Endodermal cell (in vitro differentiated cells): ENCODE data around the gene FEN1. TPM values are rescaled to one million over a fixed set of nuclear protein-coding genes. Genes with fewer than 3 reads are reported as not detected.

Source experiments
- DNase-seq: peaks from one replicate; pipeline ENCODE4 v3.0.0-alpha.2; 2017
- H3K27ac ChIP-seq: 2 replicates; pipeline ENCODE4 v1.5.1; 2013; ENCODE audit warnings: mild to moderate bottlenecking, low read depth, low read length, moderate library complexity
- H3K27me3 ChIP-seq: 2 replicates; pipeline ENCODE4 v1.6.1; 2013; ENCODE audit warnings: mild to moderate bottlenecking, low read length, moderate library complexity; ENCODE audit not compliant: insufficient read depth, control insufficient read depth, poor library complexity, severe bottlenecking
- H3K36me3 ChIP-seq: 2 replicates; pipeline ENCODE4 v1.7.0; 2013; ENCODE audit warnings: mild to moderate bottlenecking, low read length, moderate library complexity; ENCODE audit not compliant: control insufficient read depth, insufficient read depth
- H3K4me1 ChIP-seq: one replicate; pipeline ENCODE4 v1.7.0; 2013; ENCODE audit warnings: low read length; ENCODE audit not compliant: control insufficient read depth, insufficient read depth
- H3K4me3 ChIP-seq: 2 replicates; pipeline ENCODE4 v1.5.1; 2013; ENCODE audit warnings: mild to moderate bottlenecking, low read length, moderate library complexity
- H3K9ac ChIP-seq: 2 replicates; pipeline ENCODE4 v1.6.1; 2013; ENCODE audit warnings: mild to moderate bottlenecking, low read length, moderate library complexity; ENCODE audit not compliant: poor library complexity, severe bottlenecking; ENCODE audit errors: extremely low read depth
- H3K9me3 ChIP-seq: 2 replicates; pipeline ENCODE4 v1.6.1; 2013; ENCODE audit warnings: mild to moderate bottlenecking, low read length, moderate library complexity; ENCODE audit not compliant: control insufficient read depth
- H3K27ac Mint-ChIP-seq: 2 replicates; pipeline ENCODE4 v1.8.0; 2020; ENCODE audit warnings: mixed read lengths
- H3K27me3 Mint-ChIP-seq: 2 replicates; pipeline ENCODE4 v1.8.0; 2021; ENCODE audit warnings: mild to moderate bottlenecking, mixed read lengths; ENCODE audit not compliant: insufficient read depth
- H3K36me3 Mint-ChIP-seq: 2 replicates; pipeline ENCODE4 v1.8.0; 2020; ENCODE audit warnings: low read depth, mixed read lengths
- H3K4me1 Mint-ChIP-seq: 2 replicates; pipeline ENCODE4 v1.8.0; 2020; ENCODE audit warnings: mixed read lengths
- H3K4me3 Mint-ChIP-seq: 2 replicates; pipeline ENCODE4 v1.8.0; 2020; ENCODE audit warnings: mild to moderate bottlenecking, moderate library complexity, mixed read lengths
- H3K9me3 Mint-ChIP-seq: 2 replicates; pipeline ENCODE4 v1.8.0; 2020; ENCODE audit warnings: mild to moderate bottlenecking, mixed read lengths
- CTCF ChIP-seq: fragments of 200-600 bp; sonication (generic); conservative IDR thresholded peaks from 2 replicates; pipeline ENCODE4 v1.5.0; 2021; ENCODE audit warnings: antibody characterized with exemption, mild to moderate bottlenecking
- WGBS, 2 experiments: methylation state at CpG; one replicate each; pipeline versions ENCODE4 v1.1.5 to v1.1.7; 2013; ENCODE audit warnings: missing lambda C conversion rate in 2 of 2, mixed read lengths in 1 of 2; ENCODE audit not compliant: insufficient coverage in 1 of 2, insufficient read length in 1 of 2; 5-methylcytosine and 5-hydroxymethylcytosine counted together
- total RNA-seq, 2 donors: library from RNA; stranded (reverse); fragmentation: NEBNext Ultra II Directional in 1 of 2; extraction: Animal tissue kit (Norgen Biotek cat#: 25700) in 1 of 2; gene quantifications; 2 replicates in 1 of 2; 3 replicates in 1 of 2; pipeline ENCODE4 v1.2.1, GENCODE V29; 2021

Gene FEN1
- total RNA-seq, 2 donors from 2014 or later: 66.7 to 81.8 TPM

DNA sequence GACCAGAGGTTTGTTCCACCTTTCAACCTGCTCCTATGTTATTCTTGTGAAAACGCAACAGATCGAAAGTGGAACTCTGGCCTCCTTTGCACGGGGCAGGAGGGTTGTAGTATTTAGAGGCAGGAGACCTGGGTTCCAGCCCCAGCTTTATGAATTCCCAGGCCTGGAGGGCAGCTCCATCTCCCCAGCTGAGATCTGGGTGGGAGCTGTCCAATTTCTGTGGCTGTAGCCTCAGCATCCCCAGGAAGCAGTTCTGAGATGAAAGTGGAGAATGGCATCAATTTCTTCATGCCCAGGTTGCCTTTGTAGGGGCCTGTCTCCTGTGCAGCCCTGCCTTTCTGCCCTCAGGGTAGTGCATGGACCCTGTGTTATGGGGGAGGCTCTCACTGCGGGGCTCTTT is 39.5 kb downstream of the FEN1 start:
- no peaks in the 10 kb centered on the region for H3K9me3 Mint-ChIP-seq
- Histone ChIP-seq H3K27ac (peak overlapping the region; percentile 57), H3K4me1 (peaks cover 8% of the 10 kb centered on the region), H3K27me3 (no peaks in the 10 kb centered on the region), H3K9ac (no peak overlapping the region), H3K4me3 (no peak overlapping the region), H3K36me3 (peaks cover 29% of the 10 kb centered on the region), H3K9me3 (no peaks in the 10 kb centered on the region)
- DNase-seq: no peak
- no peak overlapping the region for H3K27ac Mint-ChIP-seq
- no peak for TF ChIP-seq CTCF
- H3K27me3 Mint-ChIP-seq: no peaks in the 10 kb centered on the region
- no peak overlapping the region for H3K4me3 Mint-ChIP-seq
- 93 to 100% methylated on average over 3 to 4 of the region's 4 CpGs for WGBS, 2 experiments
- peaks cover 32% of the 10 kb centered on the region for H3K36me3 Mint-ChIP-seq
- H3K4me1 Mint-ChIP-seq: peaks cover 47% of the 10 kb centered on the region

DNA sequence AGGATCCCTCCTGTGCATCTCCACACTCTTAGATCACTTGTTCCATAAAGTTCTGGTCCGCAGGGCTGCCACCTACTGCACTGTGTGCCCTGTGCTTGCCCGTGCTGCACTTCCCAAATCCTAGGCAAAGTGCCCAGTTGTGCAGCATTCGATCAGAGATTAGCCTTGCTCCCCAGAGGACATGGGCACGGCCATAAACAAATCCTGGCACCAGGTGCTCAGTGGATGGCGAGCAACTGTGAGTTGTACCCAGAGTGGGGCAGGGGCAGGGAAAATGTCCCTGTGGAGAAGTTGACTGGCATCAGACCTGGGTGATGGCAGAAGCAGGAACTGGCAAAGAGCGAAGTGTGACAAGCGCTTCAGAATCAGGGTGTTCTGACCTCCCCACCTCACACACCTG is 40.0 kb downstream of the FEN1 start:
- no peak overlapping the region for H3K27ac Mint-ChIP-seq
- Histone ChIP-seq H3K9me3 (no peaks in the 10 kb centered on the region), H3K27me3 (no peaks in the 10 kb centered on the region), H3K4me3 (no peak overlapping the region), H3K27ac (peak overlapping the region; percentile 53), H3K36me3 (peaks cover 33% of the 10 kb centered on the region), H3K9ac (no peak overlapping the region), H3K4me1 (peaks cover 8% of the 10 kb centered on the region)
- no peaks in the 10 kb centered on the region for H3K27me3 Mint-ChIP-seq
- H3K36me3 Mint-ChIP-seq: peaks cover 32% of the 10 kb centered on the region
- DNase-seq: no peak
- WGBS, 2 experiments: 84 to 87% methylated on average over 7 of the region's 7 CpGs
- peaks cover 46% of the 10 kb centered on the region for H3K4me1 Mint-ChIP-seq
- no peak for TF ChIP-seq CTCF
- H3K9me3 Mint-ChIP-seq: no peaks in the 10 kb centered on the region
- no peak overlapping the region for H3K4me3 Mint-ChIP-seq

GRCh38 chr11:61833471-61833870 is 40.8 kb downstream of the FEN1 start:
- Histone ChIP-seq H3K27me3 (no peaks in the 10 kb centered on the region), H3K9me3 (no peaks in the 10 kb centered on the region), H3K27ac (peak overlapping the region; percentile 76), H3K36me3 (peaks cover 37% of the 10 kb centered on the region), H3K4me1 (peaks cover 8% of the 10 kb centered on the region), H3K9ac (no peak overlapping the region), H3K4me3 (no peak overlapping the region)
- Mint-ChIP-seq H3K27me3 (no peaks in the 10 kb centered on the region), H3K27ac (no peak overlapping the region), H3K36me3 (peaks cover 38% of the 10 kb centered on the region), H3K4me1 (peaks cover 46% of the 10 kb centered on the region), H3K9me3 (no peaks in the 10 kb centered on the region), H3K4me3 (no peak overlapping the region)
- WGBS, 2 experiments: 77 to 90% methylated on average over 10 to 11 of the region's 11 CpGs
- no peak for TF ChIP-seq CTCF
- no peak for DNase-seq
